ENCODE results near the gene ACTR10.

ACTR10 gene

GRCh38 chr14:58280954-58281787 is 81.2 kb downstream of the ACTR10 start:
- DNase-seq (ENCODE audit: low read depth, low spot score) = peak; percentile 41

- DNase-seq (ENCODE audit: low read depth, low spot score) = no peak
Measured at GRCh38 chr14:58281969-58282368, 82.0 kb downstream of the ACTR10 start.

- no peak for DNase-seq (ENCODE audit: low read depth, low spot score)
Measured at GRCh38 chr14:58282925-58283593, 83.1 kb downstream of the ACTR10 start.

GRCh38 chr14:58283730-58284129 is 83.8 kb downstream of the ACTR10 start:
- DNase-seq (ENCODE audit: low read depth, low spot score) = no peak

- DNase-seq (ENCODE audit: low read depth, low spot score) = no peak
Measured at GRCh38 chr14:58285132-58285531, 85.2 kb downstream of the ACTR10 start.

All from smooth muscle cell of the brain vasculature (primary cell).